HL-60 (cell line): ENCODE results near the gene PTPRD.

Experiments used
- DNase-seq, 2 experiments: peaks; one replicate each; pipeline ENCODE4 v3.0.0-alpha.2; 2010 to 2020; ENCODE audit warnings: low read depth in 1 of 2, low spot score in 1 of 2
- H3K27ac ChIP-seq: fragments of 250-450 bp; sonication (Bioruptor Pico); replicated peaks from 2 replicates; pipeline ENCODE4 v1.5.1; 2020; ENCODE audit warnings: mild to moderate bottlenecking, moderate library complexity
- H3K27me3 ChIP-seq: fragments of 250-450 bp; sonication (Bioruptor Pico); 2 replicates; pipeline ENCODE4 v1.5.1; 2021; ENCODE audit warnings: mild to moderate bottlenecking, moderate library complexity; ENCODE audit not compliant: insufficient read depth, poor library complexity, severe bottlenecking
- H3K4me3 ChIP-seq: replicated peaks from 2 replicates; pipeline ENCODE4 v1.5.1; 2011; ENCODE audit warnings: mild to moderate bottlenecking, control low read depth, low read length; ENCODE audit not compliant: insufficient read depth
- CTCF ChIP-seq: IDR thresholded peaks from one replicate; pipeline ENCODE4 v1.5.1; 2011; ENCODE audit warnings: low read length, control low read depth, inconsistent platforms; ENCODE audit not compliant: insufficient read depth
- GABPA ChIP-seq: IDR thresholded peaks from 2 replicates; pipeline ENCODE4 v1.6.1; 2012; ENCODE audit warnings: low read depth
- POLR2AphosphoS5 ChIP-seq: IDR thresholded peaks from 2 replicates; pipeline ENCODE4 v1.6.1; 2012; ENCODE audit warnings: low read depth
- REST ChIP-seq: IDR thresholded peaks from 2 replicates; pipeline ENCODE4 v1.6.1; 2012; ENCODE audit warnings: low read depth; ENCODE audit not compliant: insufficient replicate concordance
- SPI1 ChIP-seq: IDR thresholded peaks from 2 replicates; pipeline ENCODE4 v1.6.1; 2012; ENCODE audit warnings: low read depth, mild to moderate bottlenecking, borderline replicate concordance

Gene PTPRD

GRCh38 chr9:8649160-8649559, 1963.6 kb downstream of the PTPRD start:
- DNase-seq: peak in 1 of 2 experiments; percentile 78
- no peak overlapping the region for H3K27ac ChIP-seq
- H3K4me3 ChIP-seq: no peak overlapping the region
- no peaks in the 10 kb centered on the region for H3K27me3 ChIP-seq
- no peak for TF ChIP-seq CTCF
- TF ChIP-seq POLR2AphosphoS5: no peak
- TF ChIP-seq SPI1: no peak
- TF ChIP-seq REST: no peak
- TF ChIP-seq GABPA: no peak

- no peak for DNase-seq
- TF ChIP-seq POLR2AphosphoS5 (no peak), GABPA (no peak), REST (no peak), SPI1 (no peak), CTCF (no peak)
- H3K27me3 ChIP-seq: no peaks in the 10 kb centered on the region
- no peak overlapping the region for H3K27ac ChIP-seq
- H3K4me3 ChIP-seq: no peak overlapping the region
Measured at GRCh38 chr9:8648271-8648845, 1964.4 kb downstream of the PTPRD start.

GRCh38 chr9:8647824-8648223, 1965.0 kb downstream of the PTPRD start:
- Histone ChIP-seq H3K27me3 (no peaks in the 10 kb centered on the region), H3K4me3 (no peak overlapping the region), H3K27ac (no peak overlapping the region)
- TF ChIP-seq REST (no peak), SPI1 (no peak), POLR2AphosphoS5 (no peak), GABPA (no peak), CTCF (no peak)
- no peak for DNase-seq
